ENCODE results near the gene CDC5L.

DNA sequence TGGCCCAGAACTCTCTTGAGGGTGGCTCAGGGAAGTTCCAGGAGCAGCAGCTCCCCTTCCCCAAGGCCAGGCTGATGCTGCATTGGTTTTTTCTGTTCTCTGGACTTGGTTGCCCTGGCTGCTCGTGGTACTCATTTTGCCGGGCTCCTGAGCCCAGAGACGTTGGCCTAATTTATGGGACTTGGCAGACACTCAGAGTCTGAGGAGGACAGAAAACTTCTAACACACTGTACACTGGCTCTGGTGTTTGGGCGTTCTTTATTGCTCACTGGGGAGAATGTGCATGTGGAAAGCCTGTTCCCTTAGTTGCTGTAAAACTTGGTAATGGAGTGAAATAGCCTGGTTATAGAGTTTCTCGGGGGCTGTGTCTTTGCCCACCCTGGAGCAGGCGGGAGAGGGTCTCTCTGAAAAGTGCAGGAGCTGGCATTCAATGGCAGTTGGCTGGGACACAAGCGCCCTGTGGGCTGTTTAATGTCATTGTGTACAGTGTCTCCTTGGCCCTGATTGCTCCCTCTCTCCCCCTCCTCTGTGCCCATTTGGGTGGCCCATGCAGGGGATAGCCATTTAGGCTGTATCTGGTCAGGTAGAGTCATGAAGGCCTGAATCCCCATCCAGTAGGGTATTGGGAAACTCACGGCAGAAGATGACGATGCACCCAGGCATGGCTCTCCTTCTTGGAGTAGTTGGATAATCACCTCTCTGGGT lies 109.3 kb downstream of the CDC5L start:
- TF ChIP-seq POLR2AphosphoS5 (IDR thresholded peaks at IDR 0.05; ENCODE audit: low read depth, low read length) (no peak), TAF1 (IDR thresholded peaks at IDR 0.05; ENCODE audit: low read depth, low read length) (no peak), POLR2A (IDR thresholded peaks at IDR 0.05; ENCODE audit: low read depth, low read length) (no peak)
